MM.1S (cell line): Measurements from ENCODE around the gene SIRPG.

ENCODE experiments used
- CTCF ChIP-seq: fragments of 300-600 bp; sonication (generic); IDR thresholded peaks from 2 replicates; pipeline ENCODE4 v1.5.1; 2016; ENCODE audit warnings: antibody characterized with exemption, low read length, mixed read lengths
- EZH2 ChIP-seq: fragments of 300-600 bp; sonication (generic); optimal IDR thresholded peaks from 2 replicates; pipeline ENCODE3; 2017; ENCODE audit warnings: low read depth, mild to moderate bottlenecking, antibody characterized with exemption, low read length, mixed read lengths
- EZH2phosphoT487 ChIP-seq: fragments of 300-600 bp; sonication (generic); IDR thresholded peaks from 2 replicates; pipeline ENCODE4 v1.6.1; 2018; ENCODE audit warnings: antibody characterized with exemption, low read length

GRCh38 chr20:1686151-1686748 lies 28.7 kb upstream of the SIRPG start:
- TF ChIP-seq CTCF = no peak
- TF ChIP-seq EZH2 = no peak
- TF ChIP-seq EZH2phosphoT487 = no peak
